ENCODE results near the gene MCC.
A peak's percentile ranks its signal among the peaks of the same experiment; 100 is the strongest.

MCC gene

GRCh38 chr5:113119246-113119924 is 368.9 kb downstream of the MCC start:
- no peak overlapping the region for H3K4me3 ChIP-seq (ENCODE audit: control insufficient read depth, low read depth, low read length)
- TF ChIP-seq, protein P1, sequence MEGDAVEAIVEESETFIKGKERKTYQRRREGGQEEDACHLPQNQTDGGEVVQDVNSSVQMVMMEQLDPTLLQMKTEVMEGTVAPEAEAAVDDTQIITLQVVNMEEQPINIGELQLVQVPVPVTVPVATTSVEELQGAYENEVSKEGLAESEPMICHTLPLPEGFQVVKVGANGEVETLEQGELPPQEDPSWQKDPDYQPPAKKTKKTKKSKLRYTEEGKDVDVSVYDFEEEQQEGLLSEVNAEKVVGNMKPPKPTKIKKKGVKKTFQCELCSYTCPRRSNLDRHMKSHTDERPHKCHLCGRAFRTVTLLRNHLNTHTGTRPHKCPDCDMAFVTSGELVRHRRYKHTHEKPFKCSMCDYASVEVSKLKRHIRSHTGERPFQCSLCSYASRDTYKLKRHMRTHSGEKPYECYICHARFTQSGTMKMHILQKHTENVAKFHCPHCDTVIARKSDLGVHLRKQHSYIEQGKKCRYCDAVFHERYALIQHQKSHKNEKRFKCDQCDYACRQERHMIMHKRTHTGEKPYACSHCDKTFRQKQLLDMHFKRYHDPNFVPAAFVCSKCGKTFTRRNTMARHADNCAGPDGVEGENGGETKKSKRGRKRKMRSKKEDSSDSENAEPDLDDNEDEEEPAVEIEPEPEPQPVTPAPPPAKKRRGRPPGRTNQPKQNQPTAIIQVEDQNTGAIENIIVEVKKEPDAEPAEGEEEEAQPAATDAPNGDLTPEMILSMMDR (conservative IDR thresholded peaks at IDR 0.05; ENCODE audit: control insufficient read depth, insufficient read depth, low read depth, low read length): no peak
- DNase-seq (ENCODE audit: low read depth): peak; percentile 55

GRCh38 chr5:113118765-113119164 is 369.5 kb downstream of the MCC start:
- DNase-seq (ENCODE audit: low read depth): no peak
- H3K4me3 ChIP-seq (ENCODE audit: control insufficient read depth, low read depth, low read length): no peak overlapping the region
- TF ChIP-seq, protein P1 (conservative IDR thresholded peaks at IDR 0.05; ENCODE audit: control insufficient read depth, insufficient read depth, low read depth, low read length): no peak

DNA sequence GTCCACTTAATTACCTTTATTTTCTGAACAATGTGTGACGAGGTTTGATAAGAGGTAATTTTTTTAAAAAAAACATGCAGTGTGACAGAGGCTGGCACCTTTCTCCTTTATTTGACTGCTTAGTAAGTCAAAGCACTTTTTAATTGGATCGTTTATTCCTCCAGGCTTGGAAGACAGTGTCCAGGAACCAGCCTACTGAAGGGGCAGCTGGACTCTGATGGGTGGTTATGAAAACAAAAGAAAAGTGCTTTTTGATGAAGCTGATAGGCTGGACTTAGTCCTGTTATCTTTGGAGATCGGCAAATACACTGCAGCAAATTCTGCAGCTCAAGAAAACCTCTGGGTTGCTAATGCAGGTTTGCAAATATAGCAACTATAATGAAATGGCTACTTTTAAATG is 370.0 kb downstream of the MCC start:
- DNase-seq (ENCODE audit: low read depth): no peak

GRCh38 chr5:113117543-113118115 is 370.6 kb downstream of the MCC start:
- no peak overlapping the region for H3K4me3 ChIP-seq (ENCODE audit: control insufficient read depth, low read depth, low read length)
- TF ChIP-seq, protein P1 (conservative IDR thresholded peaks at IDR 0.05; ENCODE audit: control insufficient read depth, insufficient read depth, low read depth, low read length): no peak
- DNase-seq (ENCODE audit: low read depth): no peak

More for the DNA sequence above, 370.0 kb downstream of the MCC start:
- H3K4me3 ChIP-seq (ENCODE audit: control insufficient read depth, low read depth, low read length): no peak overlapping the region
- TF ChIP-seq, protein P1 (conservative IDR thresholded peaks at IDR 0.05; ENCODE audit: control insufficient read depth, insufficient read depth, low read depth, low read length): no peak

DNA sequence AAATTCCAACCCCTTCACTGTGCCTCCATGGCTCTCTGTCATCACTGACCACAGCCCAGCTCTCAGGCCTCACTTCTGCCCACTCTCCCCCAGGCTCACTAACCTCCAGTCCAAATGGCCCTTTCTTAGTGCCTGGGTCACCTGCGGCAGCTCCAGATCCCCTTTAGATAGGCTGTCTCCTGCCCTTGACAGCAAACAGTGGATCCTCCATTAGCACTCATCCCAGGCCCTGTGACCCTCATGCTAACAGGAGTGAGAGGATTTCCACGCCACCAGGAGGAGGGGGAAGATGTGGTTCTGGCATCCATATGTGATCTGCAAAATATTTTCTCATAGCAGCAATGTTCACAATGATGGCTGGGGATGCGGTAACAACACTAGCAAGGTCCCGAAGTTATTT is 372.3 kb downstream of the MCC start:
- DNase-seq (ENCODE audit: low read depth): no peak
- TF ChIP-seq, protein P1 (conservative IDR thresholded peaks at IDR 0.05; ENCODE audit: control insufficient read depth, insufficient read depth, low read depth, low read length): no peak
- H3K4me3 ChIP-seq (ENCODE audit: control insufficient read depth, low read depth, low read length): no peak overlapping the region

GRCh38 chr5:113115061-113115460 is 373.2 kb downstream of the MCC start:
- H3K4me3 ChIP-seq (ENCODE audit: control insufficient read depth, low read depth, low read length): no peak overlapping the region
- DNase-seq (ENCODE audit: low read depth): no peak
- TF ChIP-seq, protein P1 (conservative IDR thresholded peaks at IDR 0.05; ENCODE audit: control insufficient read depth, insufficient read depth, low read depth, low read length): no peak
